OCI-LY3 (cell line): ENCODE measurements around the gene BCL2L15.

ENCODE experiments used
- CTCF ChIP-seq: fragments of 200-600, 300-600 bp; sonication (generic); IDR thresholded peaks from 2 replicates; pipeline ENCODE4 v1.5.1; 2014; ENCODE audit warnings: antibody characterized with exemption, low read length, low read depth
- EZH2phosphoT487 ChIP-seq: fragments of 200-600 bp; shearing (Covaris generic); IDR thresholded peaks from 2 replicates; pipeline ENCODE4 v1.6.1; 2018; ENCODE audit warnings: antibody characterized with exemption, mixed run types, low read depth

- TF ChIP-seq CTCF (no peak), EZH2phosphoT487 (no peak)
These were observed 44.1 kb upstream of the BCL2L15 start for GRCh38 chr1:113931451-113931851.
